Tibial nerve (tissue), 4 donors: ENCODE data around the gene CLCF1.

Source experiments
- EP300 ChIP-seq, 2 donors: sonication (generic); formaldehyde crosslinking; IDR thresholded peaks; one replicate each; pipeline ENCODE4 v1.6.1; 2017; ENCODE audit warnings: antibody characterized with exemption in 2 of 2, mild to moderate bottlenecking in 1 of 2
- POLR2A ChIP-seq, 2 donors: fragments of 450-650 bp; IDR thresholded peaks; one replicate each; pipeline ENCODE4 v1.6.1; 2017; ENCODE audit warnings: antibody characterized with exemption in 2 of 2, mild to moderate bottlenecking in 2 of 2, moderate library complexity in 2 of 2
- TF ChIP-seq, protein P1 (sequence below), 5 experiments: fragments of 200-600 bp in 3 of 5; fragments of 450-650 bp in 2 of 5; sonication (generic) in 3 of 5; IDR thresholded peaks; one replicate each; pipeline ENCODE4 v1.5.1; 2016 to 2019; ENCODE audit warnings: antibody characterized with exemption in 5 of 5, mild to moderate bottlenecking in 3 of 5, moderate library complexity in 2 of 5

DNA sequence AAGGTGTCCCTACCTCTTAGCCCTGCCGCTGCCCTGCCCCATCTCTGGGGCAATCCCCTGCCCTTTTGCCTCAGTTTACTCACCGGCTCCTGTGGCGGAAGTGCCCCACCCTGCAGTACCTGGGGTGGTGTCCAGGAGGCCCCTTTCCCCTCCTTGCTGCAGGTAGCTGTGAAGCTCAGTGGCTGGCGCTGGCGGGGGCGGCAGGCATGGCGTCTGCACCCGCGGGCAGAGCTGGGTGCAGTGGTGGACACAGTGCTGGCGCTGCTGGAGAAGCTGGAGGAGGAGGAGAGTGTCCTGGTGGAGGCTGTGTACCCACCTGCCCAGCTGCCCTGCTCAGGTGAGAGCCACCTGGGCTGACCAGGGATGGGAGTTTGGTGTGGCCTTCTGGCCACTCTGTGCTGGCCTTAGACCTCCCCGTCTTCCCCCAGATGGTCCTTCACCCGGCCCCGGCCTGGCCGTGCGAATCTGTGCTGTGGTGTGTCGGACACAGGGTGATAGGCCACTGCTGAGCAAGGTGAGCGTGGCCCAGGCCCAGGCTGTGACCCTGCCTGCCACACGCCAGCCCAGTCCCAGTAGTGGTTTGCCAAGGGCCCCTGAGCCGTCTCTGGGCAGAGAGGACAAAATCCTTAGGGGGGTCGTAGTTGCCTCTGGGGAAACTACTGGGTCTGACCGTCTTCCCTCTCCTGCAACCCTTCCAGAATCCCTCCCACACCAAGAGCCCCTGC, 46.1 kb upstream of the CLCF1 start:
- TF ChIP-seq POLR2A (IDR thresholded peaks at IDR 0.05) (no peak), EP300 (IDR thresholded peaks at IDR 0.05) (no peak)
- TF ChIP-seq, protein P1, sequence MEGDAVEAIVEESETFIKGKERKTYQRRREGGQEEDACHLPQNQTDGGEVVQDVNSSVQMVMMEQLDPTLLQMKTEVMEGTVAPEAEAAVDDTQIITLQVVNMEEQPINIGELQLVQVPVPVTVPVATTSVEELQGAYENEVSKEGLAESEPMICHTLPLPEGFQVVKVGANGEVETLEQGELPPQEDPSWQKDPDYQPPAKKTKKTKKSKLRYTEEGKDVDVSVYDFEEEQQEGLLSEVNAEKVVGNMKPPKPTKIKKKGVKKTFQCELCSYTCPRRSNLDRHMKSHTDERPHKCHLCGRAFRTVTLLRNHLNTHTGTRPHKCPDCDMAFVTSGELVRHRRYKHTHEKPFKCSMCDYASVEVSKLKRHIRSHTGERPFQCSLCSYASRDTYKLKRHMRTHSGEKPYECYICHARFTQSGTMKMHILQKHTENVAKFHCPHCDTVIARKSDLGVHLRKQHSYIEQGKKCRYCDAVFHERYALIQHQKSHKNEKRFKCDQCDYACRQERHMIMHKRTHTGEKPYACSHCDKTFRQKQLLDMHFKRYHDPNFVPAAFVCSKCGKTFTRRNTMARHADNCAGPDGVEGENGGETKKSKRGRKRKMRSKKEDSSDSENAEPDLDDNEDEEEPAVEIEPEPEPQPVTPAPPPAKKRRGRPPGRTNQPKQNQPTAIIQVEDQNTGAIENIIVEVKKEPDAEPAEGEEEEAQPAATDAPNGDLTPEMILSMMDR (IDR thresholded peaks at IDR 0.05): no peak
